ENCODE results near the gene KRTAP6-2. TPM values are rescaled to one million over a fixed set of nuclear protein-coding genes. Genes with fewer than 3 reads are reported as not detected.

Gene KRTAP6-2
- total RNA-seq, 1 experiment from 2014 or later = not detected

- BruUV-seq (replicated peaks) = no TSS peak
- RAD21 ChIA-PET (ENCODE audit: low non-redundant PET in 1 of 2, low total read pairs in 2 of 2, uncharacterized antibody in 2 of 2, unreplicated experiment in 2 of 2) = no interaction called here
- no peak for DNase-seq (ENCODE audit: low read depth, low spot score)
Observed at GRCh38 chr21:30642564-30642963, 43.9 kb upstream of the KRTAP6-2 start, which contains the start of gene KRTAP20-3. TSS of gene KRTAP20-3 (plus strand) at chr21:30642864.

More at GRCh38 chr21:30642564-30642963, 43.9 kb upstream of the KRTAP6-2 start, which contains the start of gene KRTAP20-3:
- no peak for TF ChIP-seq TCF7L2 (IDR thresholded peaks at IDR 0.05; ENCODE audit: borderline replicate concordance, extremely low read depth, insufficient read depth, insufficient read length)
- no peak for TF ChIP-seq SP1 (IDR thresholded peaks at IDR 0.05; ENCODE audit: low read depth)
- no peak for TF ChIP-seq YY1 (IDR thresholded peaks at IDR 0.05; ENCODE audit: extremely low read depth, insufficient replicate concordance, low read depth, low read length)
- TF ChIP-seq FOSL1 (IDR thresholded peaks at IDR 0.05; ENCODE audit: low read depth) = no peak
- TF ChIP-seq EGR1 (IDR thresholded peaks at IDR 0.05; ENCODE audit: low read depth) = no peak
- TF ChIP-seq RAD21 (IDR thresholded peaks at IDR 0.05; ENCODE audit: low read depth) = no peak
- no peak for TF ChIP-seq CEBPB (IDR thresholded peaks at IDR 0.05; ENCODE audit: low read depth)
- no peak for TF ChIP-seq MAX (IDR thresholded peaks at IDR 0.05)
- no peak for TF ChIP-seq ZBTB33 (IDR thresholded peaks at IDR 0.05; ENCODE audit: extremely low read depth, insufficient replicate concordance, low read length)
- no peak for TF ChIP-seq ZFX (IDR thresholded peaks at IDR 0.05)
- TF ChIP-seq REST (IDR thresholded peaks at IDR 0.05; ENCODE audit: low read depth) = no peak
- no peak for TF ChIP-seq CTCF (IDR thresholded peaks at IDR 0.05 in 2 of 3, conservative IDR thresholded peaks at IDR 0.05 in 1 of 3; ENCODE audit: borderline replicate concordance in 1 of 3, insufficient read depth in 1 of 3, low read depth in 2 of 3, low read length in 2 of 3)
- no peak for TF ChIP-seq POLR2AphosphoS5 (IDR thresholded peaks at IDR 0.05; ENCODE audit: low read depth, low read length)
- no peak for TF ChIP-seq ELF1 (IDR thresholded peaks at IDR 0.05; ENCODE audit: borderline replicate concordance, low read depth)
- TF ChIP-seq ATF3 (IDR thresholded peaks at IDR 0.05) = no peak
- no peak for TF ChIP-seq EZH2phosphoT487 (IDR thresholded peaks at IDR 0.05; ENCODE audit: borderline replicate concordance)
- no peak for TF ChIP-seq SIN3A (IDR thresholded peaks at IDR 0.05; ENCODE audit: low read depth)
- no peak for TF ChIP-seq JUND (IDR thresholded peaks at IDR 0.05)
- no peak for TF ChIP-seq EZH2 (IDR thresholded peaks at IDR 0.05)
- no peak for ATAC-seq
- Histone ChIP-seq H3K79me2 (ENCODE audit: insufficient read depth, low read length) (no peaks in the 10 kb centered on the region), H3K27ac (ENCODE audit: low read depth, low read length) (no peak within 1 kb of the TSS), H3K4me1 (ENCODE audit: control insufficient read depth in 1 of 2, insufficient read depth in 2 of 2, low read length in 2 of 2) (no peaks in the 10 kb centered on the region), H3K9ac (ENCODE audit: low read length) (no peak within 1 kb of the TSS), H3K4me3 (replicated peaks in 1 of 2; ENCODE audit: low read depth in 1 of 2, low read length in 2 of 2) (no peak within 1 kb of the TSS), H3K27me3 (ENCODE audit: insufficient read depth, low read length) (no peaks in the 10 kb centered on the region), H3K9me3 (ENCODE audit: control insufficient read depth in 1 of 2, insufficient read depth in 1 of 2, low read depth in 1 of 2, low read length in 2 of 2) (peaks cover 12 to 16% of the 10 kb centered on the region in 2 experiments; a peak in 2 of 4 replicates), H3K36me3 (ENCODE audit: control insufficient read depth in 1 of 2, insufficient read depth in 2 of 2, low read length in 2 of 2) (no peaks in the 10 kb centered on the region), H4K20me1 (ENCODE audit: insufficient read depth) (no peaks in the 10 kb centered on the region), H3K9me2 (ENCODE audit: insufficient read depth) (no peaks in the 10 kb centered on the region), H2AFZ (ENCODE audit: low read depth, low read length, poor library complexity, severe bottlenecking) (no peak within 1 kb of the TSS), H3K4me2 (ENCODE audit: low read length) (no peak within 1 kb of the TSS)
- intact Hi-C loops (cut with micrococcal nuclease) = no loop called here
- POLR2A ChIA-PET = no interaction called here
- CTCF ChIA-PET = no interaction called here

All from HCT116 (cell line).